ENCODE results near the gene GTF2F2. TPM values are rescaled to one million over a fixed set of nuclear protein-coding genes. Genes with fewer than 3 reads are reported as not detected.

Gene GTF2F2
- total and polyA plus RNA-seq, 8 donors = 15.5 to 26.7 (median 23.8) TPM

DNA sequence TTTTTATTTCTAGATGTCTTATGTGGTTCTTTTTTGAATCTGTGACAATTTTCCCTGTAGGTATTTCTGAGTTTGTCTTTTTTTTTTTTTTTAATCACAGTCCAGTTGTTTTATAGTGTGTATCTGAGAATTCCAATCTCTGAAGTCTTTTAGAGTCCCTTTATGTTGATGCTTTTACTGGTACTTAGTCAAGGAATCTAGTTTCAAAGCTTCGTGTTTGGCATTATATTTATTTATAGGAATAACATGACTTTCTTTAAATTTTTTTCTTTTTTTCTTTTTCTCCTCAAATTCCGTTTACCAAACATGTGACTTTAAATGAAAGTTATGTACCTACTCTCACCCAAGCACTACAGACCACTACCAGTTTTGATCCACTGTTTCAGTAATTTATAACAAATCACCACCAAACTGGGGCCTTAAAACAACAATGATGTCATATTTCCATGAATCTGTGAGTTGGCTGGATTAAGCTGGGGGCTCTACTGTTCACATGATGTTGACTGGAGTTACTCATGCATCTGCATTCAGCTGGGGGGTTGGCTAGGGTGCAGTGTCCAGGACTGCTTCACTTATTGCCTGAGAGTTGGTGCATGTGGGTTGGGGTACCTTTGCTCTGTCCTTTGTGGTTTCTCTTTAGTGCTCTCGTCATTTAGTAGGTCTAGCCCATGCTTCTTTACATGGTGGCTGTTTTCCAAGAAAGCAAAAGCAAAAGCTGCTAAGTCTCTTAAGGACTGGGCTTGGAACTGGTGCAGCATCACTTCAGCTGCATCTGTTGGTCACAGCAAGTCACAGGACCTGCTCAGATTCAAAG is 58.2 kb downstream of the GTF2F2 start:
- peaks cover 0 to 9% of the 10 kb centered on the region in 2 donors for H3K36me3 ChIP-seq
- intact Hi-C loops (cut with DNase I) = no loop called here
- DNase-seq (no peak), ATAC-seq (no peak)
- no peaks in the 10 kb centered on the region for H3K27me3 ChIP-seq
- no peak overlapping the region for H3K27ac ChIP-seq
- H3K9me3 ChIP-seq = no peaks in the 10 kb centered on the region
- no peak overlapping the region for H3K4me3 ChIP-seq
- TF ChIP-seq, protein P1, sequence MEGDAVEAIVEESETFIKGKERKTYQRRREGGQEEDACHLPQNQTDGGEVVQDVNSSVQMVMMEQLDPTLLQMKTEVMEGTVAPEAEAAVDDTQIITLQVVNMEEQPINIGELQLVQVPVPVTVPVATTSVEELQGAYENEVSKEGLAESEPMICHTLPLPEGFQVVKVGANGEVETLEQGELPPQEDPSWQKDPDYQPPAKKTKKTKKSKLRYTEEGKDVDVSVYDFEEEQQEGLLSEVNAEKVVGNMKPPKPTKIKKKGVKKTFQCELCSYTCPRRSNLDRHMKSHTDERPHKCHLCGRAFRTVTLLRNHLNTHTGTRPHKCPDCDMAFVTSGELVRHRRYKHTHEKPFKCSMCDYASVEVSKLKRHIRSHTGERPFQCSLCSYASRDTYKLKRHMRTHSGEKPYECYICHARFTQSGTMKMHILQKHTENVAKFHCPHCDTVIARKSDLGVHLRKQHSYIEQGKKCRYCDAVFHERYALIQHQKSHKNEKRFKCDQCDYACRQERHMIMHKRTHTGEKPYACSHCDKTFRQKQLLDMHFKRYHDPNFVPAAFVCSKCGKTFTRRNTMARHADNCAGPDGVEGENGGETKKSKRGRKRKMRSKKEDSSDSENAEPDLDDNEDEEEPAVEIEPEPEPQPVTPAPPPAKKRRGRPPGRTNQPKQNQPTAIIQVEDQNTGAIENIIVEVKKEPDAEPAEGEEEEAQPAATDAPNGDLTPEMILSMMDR (IDR thresholded peaks at IDR 0.05) = no peak
- H3K4me1 ChIP-seq = no peaks in the 10 kb centered on the region

DNA sequence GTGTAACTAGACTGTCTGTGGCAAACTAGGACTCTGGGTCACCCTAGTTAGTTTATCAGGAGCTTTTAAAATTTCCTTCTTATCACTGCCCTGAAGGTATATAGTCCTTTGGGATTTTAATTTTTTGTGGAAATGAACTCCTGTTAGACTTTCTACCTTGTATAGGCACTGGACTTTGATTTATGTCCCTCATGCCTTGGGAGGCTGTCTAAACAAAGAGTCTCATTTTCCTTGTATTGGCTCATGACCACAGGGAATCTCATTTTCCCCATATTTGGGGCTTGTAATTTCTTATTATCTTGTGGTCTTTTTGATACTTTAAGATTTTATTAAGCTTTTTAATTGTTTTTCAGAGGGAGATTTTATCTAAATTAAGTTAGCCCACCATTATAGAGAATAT is 59.1 kb downstream of the GTF2F2 start:
- Histone ChIP-seq H3K36me3 (peaks cover 0 to 15% of the 10 kb centered on the region in 2 donors), H3K27ac (no peak overlapping the region), H3K27me3 (no peaks in the 10 kb centered on the region), H3K9me3 (no peaks in the 10 kb centered on the region), H3K4me3 (no peak overlapping the region), H3K4me1 (no peaks in the 10 kb centered on the region)
- TF ChIP-seq, protein P1 (IDR thresholded peaks at IDR 0.05) = no peak
- ATAC-seq = no peak
- no peak for DNase-seq
- intact Hi-C loops (cut with DNase I) = no loop called here

DNA sequence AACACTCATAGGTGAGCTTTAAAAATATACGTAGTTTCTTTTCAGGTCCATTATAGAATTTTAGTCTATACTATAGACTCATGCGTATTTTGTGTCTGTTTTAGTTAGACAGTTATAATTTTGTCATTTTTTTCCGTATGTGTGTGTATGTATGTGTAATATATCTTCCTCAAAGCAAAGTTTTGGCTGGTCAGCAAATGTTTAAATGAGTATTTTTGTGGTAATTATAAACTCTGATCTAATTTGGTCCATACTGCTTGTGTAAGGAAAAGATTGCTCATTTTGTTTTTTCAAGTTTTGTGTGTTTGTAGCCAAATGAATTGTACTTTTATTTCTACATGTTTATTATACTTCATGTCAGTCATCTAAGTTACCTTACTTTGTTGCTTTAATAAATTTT is 60.0 kb downstream of the GTF2F2 start:
- Histone ChIP-seq H3K36me3 (peaks cover 0 to 16% of the 10 kb centered on the region in 2 donors), H3K4me3 (no peak overlapping the region), H3K27ac (no peak overlapping the region), H3K4me1 (no peaks in the 10 kb centered on the region), H3K27me3 (no peaks in the 10 kb centered on the region), H3K9me3 (no peaks in the 10 kb centered on the region)
- intact Hi-C loops (cut with DNase I) = no loop called here
- DNase-seq (no peak), ATAC-seq (no peak)
- TF ChIP-seq, protein P1 (IDR thresholded peaks at IDR 0.05) = no peak

DNA sequence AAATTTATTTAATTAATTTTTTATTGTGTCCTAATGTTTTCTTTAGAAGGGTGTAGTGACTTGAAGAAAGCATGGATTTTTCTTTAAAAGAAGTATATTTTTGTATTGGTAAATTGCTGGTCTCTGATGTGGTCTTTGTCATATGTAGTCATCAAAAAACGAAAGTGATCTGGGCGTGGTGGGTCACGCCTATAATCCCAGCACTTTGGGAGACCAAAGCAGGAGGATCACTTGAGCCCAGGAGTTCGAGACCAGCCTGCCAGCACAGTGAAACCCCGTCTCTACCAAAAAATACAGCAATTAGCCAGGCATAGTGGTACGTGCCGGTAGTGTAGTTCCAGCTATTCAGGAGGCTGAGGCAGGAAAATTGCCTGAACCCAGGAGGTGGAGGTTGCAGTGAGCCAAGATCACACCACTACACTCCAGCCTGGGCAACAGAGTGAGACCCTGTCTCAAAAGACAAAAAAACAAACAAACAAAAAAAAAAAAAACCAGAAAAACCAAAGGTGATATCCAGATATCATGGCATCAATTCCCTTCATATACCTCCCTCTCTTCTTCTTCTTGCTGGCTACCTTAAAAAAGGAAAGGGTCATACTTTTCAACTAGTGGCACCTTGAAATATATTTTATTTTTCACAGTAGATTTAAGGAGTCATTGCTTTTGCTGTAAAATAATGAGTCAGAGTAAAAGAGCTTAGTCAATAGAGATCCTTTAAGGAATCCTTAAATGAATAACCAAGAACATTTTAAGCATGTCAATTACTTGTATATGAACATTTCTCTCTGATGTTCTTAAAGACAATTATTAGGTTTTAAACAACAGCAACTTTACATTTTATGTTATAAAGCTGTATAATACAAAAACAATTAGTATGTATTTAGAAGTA is 60.6 kb downstream of the GTF2F2 start:
- Histone ChIP-seq H3K27me3 (no peaks in the 10 kb centered on the region), H3K4me3 (no peak overlapping the region), H3K4me1 (no peaks in the 10 kb centered on the region), H3K36me3 (peaks cover 0 to 16% of the 10 kb centered on the region in 2 donors), H3K9me3 (no peaks in the 10 kb centered on the region), H3K27ac (no peak overlapping the region)
- TF ChIP-seq, protein P1 (IDR thresholded peaks at IDR 0.05) = no peak
- DNase-seq = no peak
- intact Hi-C loops (cut with DNase I) = no loop called here
- no peak for ATAC-seq

DNA sequence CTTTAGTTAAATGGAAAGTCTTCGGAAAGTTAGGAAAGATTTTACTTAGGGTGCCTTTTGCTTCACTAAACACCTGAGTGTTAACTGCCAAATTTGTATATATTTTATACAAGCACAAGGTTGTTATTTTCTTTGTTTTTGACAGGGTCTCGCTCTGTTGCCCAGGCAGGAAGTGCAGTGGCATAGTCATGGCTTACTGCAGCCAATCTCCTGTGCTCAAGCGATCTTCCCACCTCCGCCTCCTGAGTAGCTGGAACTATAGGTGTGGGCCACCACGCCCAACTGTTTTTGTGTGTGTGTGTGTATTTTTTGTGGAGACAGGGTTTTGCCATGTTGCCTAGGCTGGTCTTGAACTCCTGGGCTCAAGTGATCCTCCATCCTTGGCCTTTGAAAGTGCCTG is 64.4 kb downstream of the GTF2F2 start:
- H3K9me3 ChIP-seq = no peaks in the 10 kb centered on the region
- no peaks in the 10 kb centered on the region for H3K4me1 ChIP-seq
- no peak overlapping the region for H3K4me3 ChIP-seq
- DNase-seq = no peak
- intact Hi-C loops (cut with DNase I) = no loop called here
- ATAC-seq = no peak
- H3K27ac ChIP-seq = no peak overlapping the region
- peaks cover 0 to 16% of the 10 kb centered on the region in 2 donors for H3K36me3 ChIP-seq
- no peaks in the 10 kb centered on the region for H3K27me3 ChIP-seq
- TF ChIP-seq, protein P1 (IDR thresholded peaks at IDR 0.05) = no peak

All from left lung (tissue), 10 donors.